Rectal smooth muscle tissue (tissue), 1 donor: ENCODE results near the gene PANX2.
"Not testable (repeated sequence)": the region's sequence is repeated elsewhere in the genome, so short reads cannot be mapped to it uniquely, and the experiment has no call there.

Experiments used
- H3K27ac ChIP-seq: one replicate; pipeline ENCODE4 v1.7.0; 2013; ENCODE audit warnings: low read depth, low read length, inconsistent platforms
- H3K27me3 ChIP-seq: one replicate; pipeline ENCODE4 v1.7.0; 2013; ENCODE audit warnings: low read length; ENCODE audit not compliant: control insufficient read depth, insufficient read depth
- H3K36me3 ChIP-seq: one replicate; pipeline ENCODE4 v1.7.0; 2013; ENCODE audit warnings: low read length; ENCODE audit not compliant: control insufficient read depth, insufficient read depth
- H3K4me1 ChIP-seq: one replicate; pipeline ENCODE4 v1.7.0; 2013; ENCODE audit warnings: low read length; ENCODE audit not compliant: control insufficient read depth, insufficient read depth
- H3K4me3 ChIP-seq: one replicate; pipeline ENCODE4 v1.7.0; 2013; ENCODE audit warnings: low read length
- H3K9ac ChIP-seq: one replicate; pipeline ENCODE4 v1.7.0; 2013; ENCODE audit warnings: low read length

Gene PANX2, protein sequence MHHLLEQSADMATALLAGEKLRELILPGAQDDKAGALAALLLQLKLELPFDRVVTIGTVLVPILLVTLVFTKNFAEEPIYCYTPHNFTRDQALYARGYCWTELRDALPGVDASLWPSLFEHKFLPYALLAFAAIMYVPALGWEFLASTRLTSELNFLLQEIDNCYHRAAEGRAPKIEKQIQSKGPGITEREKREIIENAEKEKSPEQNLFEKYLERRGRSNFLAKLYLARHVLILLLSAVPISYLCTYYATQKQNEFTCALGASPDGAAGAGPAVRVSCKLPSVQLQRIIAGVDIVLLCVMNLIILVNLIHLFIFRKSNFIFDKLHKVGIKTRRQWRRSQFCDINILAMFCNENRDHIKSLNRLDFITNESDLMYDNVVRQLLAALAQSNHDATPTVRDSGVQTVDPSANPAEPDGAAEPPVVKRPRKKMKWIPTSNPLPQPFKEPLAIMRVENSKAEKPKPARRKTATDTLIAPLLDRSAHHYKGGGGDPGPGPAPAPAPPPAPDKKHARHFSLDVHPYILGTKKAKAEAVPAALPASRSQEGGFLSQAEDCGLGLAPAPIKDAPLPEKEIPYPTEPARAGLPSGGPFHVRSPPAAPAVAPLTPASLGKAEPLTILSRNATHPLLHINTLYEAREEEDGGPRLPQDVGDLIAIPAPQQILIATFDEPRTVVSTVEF

DNA sequence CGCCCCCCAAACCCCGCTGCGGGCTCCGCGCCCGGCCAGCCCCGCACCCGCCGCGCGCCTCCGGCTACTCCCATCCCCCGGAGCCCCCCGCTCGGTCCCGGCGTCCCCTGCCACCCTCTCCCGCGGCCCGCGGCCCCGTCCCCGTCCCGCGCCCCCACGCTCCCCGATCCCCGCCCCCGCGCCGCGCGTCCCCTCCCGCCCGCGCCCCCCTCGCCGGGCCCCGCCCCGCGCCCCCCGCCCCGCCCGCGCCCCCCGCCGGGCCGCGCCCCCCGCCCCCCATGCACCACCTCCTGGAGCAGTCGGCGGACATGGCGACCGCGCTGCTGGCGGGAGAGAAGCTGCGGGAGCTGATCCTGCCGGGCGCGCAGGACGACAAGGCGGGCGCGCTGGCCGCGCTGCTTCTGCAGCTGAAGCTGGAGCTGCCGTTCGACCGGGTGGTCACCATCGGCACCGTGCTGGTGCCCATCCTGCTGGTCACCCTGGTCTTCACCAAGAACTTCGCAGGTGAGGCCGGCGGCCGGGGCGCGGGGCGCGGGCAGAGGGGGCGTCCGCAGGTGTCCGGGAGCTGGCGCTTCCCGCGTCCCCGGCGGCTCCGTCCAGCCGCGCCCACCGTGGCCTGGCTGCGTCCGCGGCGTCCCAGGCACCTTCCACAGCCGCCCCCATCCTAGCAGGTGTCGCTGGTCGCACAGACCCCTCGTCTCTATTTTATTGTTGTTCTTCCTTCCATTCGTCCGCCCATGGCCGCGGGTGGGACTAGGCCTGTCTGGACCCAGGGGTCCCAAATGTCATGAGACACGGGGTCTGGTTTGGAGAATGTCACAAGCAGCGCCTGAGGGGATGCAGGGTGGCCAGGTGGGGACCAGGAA is at the start of gene PANX2:
Gene PANX2 (plus strand): TSS at position 279 of the 866 bp plus-strand sequence. CDS start 0 bp downstream, at position 279.
- Histone ChIP-seq H3K9ac (no peak within 1 kb of the TSS), H3K27me3 (peaks cover 17% of the 10 kb centered on the region), H3K27ac (no peak within 1 kb of the TSS), H3K4me3 (peak within 1 kb of the TSS; percentile 44), H3K4me1 (no peaks in the 10 kb centered on the region), H3K36me3 (no peaks in the 10 kb centered on the region)

DNA sequence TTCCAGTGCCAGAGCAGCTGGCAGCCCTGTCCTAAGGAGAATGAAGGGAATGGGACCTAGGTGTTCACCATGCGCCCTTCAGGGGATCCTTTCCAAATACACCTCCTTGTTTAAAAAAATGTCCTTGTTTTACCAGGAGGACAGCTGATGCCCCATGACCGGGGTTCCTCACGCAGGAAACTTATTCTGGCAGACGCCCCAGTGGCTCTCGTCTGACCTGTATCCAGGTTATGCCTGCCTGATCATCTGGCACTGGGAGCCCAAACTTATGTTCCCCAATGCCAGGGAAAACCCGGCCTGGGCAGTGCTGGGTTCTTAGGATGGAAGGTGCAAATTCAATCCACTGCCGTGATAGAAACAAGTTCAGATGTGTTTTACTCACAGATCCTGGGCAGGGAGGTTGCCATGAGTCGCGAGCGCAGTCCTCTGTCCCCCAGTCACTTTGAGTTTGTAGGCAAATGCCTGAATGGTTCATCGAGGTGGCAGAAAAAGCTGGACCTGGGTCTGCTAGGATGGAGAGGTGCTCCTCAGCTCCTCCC is 49.3 kb upstream of the PANX2 start:
- Histone ChIP-seq H3K27ac (no peak overlapping the region), H3K36me3 (no peaks in the 10 kb centered on the region), H3K9ac (no peak overlapping the region), H3K4me3 (no peak overlapping the region), H3K27me3 (peaks cover 2% of the 10 kb centered on the region), H3K4me1 (peaks cover 2% of the 10 kb centered on the region)

DNA sequence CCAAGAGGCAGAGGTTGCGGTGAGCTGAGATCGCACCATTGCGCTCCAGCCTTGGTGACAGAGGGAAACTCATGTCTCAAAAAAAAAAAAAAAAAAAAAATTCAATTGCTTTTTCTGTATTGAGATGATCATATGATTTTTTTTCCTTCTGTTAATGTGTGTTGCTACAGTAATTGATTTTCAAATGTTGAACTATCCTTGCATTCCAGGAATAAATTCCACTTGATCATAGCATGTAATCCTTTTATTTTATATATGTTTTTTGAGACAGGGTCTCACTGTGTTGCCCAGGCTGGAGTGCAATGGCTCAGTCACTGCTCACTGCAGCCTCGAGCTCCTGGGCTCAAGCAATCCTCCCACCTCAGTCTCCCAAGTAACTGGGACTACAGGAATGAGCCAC is 47.4 kb upstream of the PANX2 start:
- no peak overlapping the region for H3K9ac ChIP-seq
- peaks cover 2% of the 10 kb centered on the region for H3K4me1 ChIP-seq
- no peak overlapping the region for H3K27ac ChIP-seq
- no peaks in the 10 kb centered on the region for H3K27me3 ChIP-seq
- no peak overlapping the region for H3K4me3 ChIP-seq
- H3K36me3 ChIP-seq: no peaks in the 10 kb centered on the region

DNA sequence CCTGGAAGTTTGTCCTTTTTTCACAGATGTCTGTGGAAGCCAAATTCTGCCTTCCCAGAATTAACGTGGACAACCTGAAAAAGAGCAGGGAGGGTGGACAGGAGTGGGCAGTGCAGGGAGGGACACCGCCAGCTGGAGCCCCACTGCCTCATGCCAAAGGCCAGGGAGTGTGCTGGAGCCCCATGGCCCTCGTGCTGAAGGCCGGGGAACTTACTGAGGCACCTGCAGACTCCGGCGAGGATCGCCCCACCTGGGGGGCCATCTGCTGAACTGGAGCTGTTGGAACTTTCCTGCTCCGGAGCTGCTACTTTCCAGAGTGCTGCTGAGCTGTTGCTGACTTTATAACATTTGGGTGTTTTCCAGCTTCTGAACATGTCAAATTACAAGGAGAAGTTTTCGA is 45.5 kb upstream of the PANX2 start:
- Histone ChIP-seq H3K4me3 (no peak overlapping the region), H3K27ac (no peak overlapping the region), H3K27me3 (no peaks in the 10 kb centered on the region), H3K9ac (no peak overlapping the region), H3K4me1 (no peaks in the 10 kb centered on the region), H3K36me3 (no peaks in the 10 kb centered on the region)

DNA sequence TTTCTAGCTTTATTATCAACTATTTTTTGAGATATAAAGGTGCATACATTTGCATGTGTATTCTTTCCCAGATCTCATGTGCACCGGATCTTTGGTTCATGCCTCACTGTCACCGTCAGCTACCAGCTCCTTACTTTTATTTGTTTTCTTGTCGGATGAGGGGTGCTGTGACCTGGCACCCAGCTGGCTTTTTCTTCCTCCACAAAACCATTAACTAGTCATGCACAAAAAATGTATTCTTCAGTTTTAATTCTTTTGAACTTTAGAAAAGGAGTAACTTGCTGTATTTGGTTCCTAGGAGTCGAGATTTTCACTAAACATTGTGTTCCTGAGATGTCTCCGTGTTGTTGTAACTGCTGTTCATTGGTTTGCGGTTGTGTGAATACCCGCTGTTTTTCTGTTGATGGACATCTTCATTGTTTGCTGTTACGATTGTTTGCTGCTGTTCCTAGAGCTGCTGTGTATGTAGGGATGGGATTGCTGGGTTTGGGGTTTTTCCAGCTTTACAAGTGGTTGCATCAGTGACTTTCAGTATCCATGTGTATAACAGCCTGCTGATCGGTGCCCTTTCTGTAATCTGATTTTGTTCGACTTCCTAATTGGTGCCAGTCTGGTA is 41.3 kb upstream of the PANX2 start:
- Histone ChIP-seq H3K27ac (no peak overlapping the region), H3K9ac (no peak overlapping the region), H3K4me3 (no peak overlapping the region), H3K36me3 (no peaks in the 10 kb centered on the region), H3K27me3 (no peaks in the 10 kb centered on the region), H3K4me1 (no peaks in the 10 kb centered on the region)

DNA sequence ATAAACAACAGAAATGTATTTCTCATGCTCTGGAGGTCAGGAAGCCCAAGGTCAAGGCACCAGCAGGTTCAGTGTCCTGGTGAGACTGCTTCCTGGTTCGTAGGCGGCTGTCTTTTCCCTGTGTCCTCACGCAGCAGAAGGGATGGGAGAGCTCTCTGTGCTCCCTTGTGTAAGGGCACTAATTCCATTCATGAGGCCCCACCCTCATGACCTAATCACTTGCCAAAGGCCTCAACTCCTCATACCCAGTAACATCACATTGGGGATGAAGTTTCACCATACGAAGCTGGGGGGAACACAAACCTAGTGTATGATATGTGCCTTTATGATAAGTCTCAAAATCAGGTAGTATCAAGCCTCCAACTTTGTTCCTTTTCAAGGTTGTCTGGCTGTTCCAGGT is 38.6 kb upstream of the PANX2 start:
- Histone ChIP-seq H3K4me3 (no peak overlapping the region), H3K9ac (no peak overlapping the region), H3K27me3 (no peaks in the 10 kb centered on the region), H3K36me3 (no peaks in the 10 kb centered on the region), H3K27ac (no peak overlapping the region), H3K4me1 (peaks cover 5% of the 10 kb centered on the region)

DNA sequence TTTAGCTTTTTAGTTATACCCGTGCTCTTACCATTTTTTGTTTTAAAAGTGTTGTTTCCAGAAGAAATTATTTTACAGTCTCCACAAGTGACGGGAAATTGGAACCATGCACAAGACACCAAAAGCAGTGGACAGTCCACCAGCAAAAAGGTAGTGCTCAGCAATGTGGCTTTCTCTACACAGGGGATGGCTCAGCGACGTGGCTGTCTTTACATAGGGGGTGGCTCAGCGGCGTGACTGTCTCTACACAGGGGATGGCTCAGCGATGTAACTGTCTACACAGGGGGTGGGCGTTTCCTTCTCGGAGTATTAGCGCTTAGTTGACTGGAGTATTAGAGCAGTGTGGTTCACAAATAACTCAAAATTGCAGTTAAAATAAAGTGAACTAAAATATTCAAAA is 36.0 kb upstream of the PANX2 start:
- peaks cover 5% of the 10 kb centered on the region for H3K4me1 ChIP-seq

DNA sequence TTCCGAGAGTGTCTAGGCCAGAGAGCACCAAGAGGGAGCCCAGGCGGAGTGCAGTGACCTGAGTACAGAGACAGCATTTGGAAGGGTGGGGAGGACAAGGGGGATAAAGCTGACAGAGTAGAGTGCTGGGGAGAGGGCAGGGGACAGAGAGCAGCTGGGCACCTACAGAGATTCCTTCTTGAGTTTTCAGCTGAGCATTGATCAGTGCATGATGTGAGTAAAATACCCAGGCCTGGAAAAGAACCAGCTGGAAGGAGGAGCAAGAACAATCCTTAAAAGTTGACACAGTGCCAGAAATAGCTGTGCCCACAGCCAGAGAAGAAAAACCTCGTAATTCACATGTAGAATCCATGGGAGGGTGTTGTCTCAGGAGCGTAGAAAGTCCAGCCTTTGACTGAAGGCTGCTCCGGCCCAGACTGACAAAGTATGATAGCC is 33.9 kb upstream of the PANX2 start:
- Histone ChIP-seq H3K27ac (no peak overlapping the region), H3K9ac (no peak overlapping the region), H3K27me3 (no peaks in the 10 kb centered on the region), H3K4me1 (peaks cover 5% of the 10 kb centered on the region), H3K4me3 (no peak overlapping the region), H3K36me3 (no peaks in the 10 kb centered on the region)

More for the DNA sequence above, 36.0 kb upstream of the PANX2 start:
- no peak overlapping the region for H3K9ac ChIP-seq
- no peak overlapping the region for H3K27ac ChIP-seq
- H3K36me3 ChIP-seq: no peaks in the 10 kb centered on the region
- no peak overlapping the region for H3K4me3 ChIP-seq
- no peaks in the 10 kb centered on the region for H3K27me3 ChIP-seq

DNA sequence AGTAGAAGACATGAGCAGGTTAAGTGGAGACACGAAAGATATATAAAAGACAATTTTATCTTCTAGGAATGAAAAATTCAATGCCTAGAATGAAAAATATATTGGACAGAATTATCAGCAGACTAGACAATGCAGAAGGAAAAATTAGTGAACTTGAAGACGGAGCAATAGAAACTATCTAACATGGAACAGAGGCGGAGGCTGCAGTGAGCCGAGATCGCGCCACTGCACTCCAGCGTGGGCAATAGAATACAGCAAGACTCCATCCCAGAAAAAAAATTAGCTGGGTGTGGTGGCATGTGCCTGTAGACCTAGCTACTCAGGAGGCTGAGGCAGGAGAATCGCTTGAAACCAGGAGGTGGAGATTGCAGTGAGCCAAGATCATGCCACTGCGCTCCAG is 33.3 kb upstream of the PANX2 start:
- not testable (repeated sequence) for H3K4me3 ChIP-seq, H3K36me3 ChIP-seq, H3K9ac ChIP-seq, H3K27me3 ChIP-seq, H3K27ac ChIP-seq, H3K4me1 ChIP-seq

DNA sequence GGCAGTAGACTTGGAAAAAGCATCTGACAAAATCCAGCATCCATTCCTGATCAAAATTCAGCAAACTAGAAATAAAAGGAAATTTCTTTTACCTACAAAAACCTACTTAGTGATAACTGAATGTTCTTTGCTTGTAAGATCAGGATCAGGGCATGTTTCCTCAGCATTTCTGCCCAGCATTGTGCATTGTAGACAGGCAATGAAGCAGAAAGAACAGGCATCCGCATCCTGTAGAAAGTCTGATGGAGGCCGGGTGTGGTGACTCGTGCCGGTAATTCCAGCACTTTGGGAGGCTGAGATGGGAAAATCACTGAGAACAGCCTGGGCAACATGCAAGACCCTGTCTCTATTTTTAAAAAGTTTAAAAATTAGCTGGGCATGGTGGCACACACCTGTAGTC is 32.5 kb upstream of the PANX2 start:
- no peak overlapping the region for H3K4me3 ChIP-seq
- H3K36me3 ChIP-seq: no peaks in the 10 kb centered on the region
- H3K27me3 ChIP-seq: no peaks in the 10 kb centered on the region
- no peak overlapping the region for H3K27ac ChIP-seq
- H3K4me1 ChIP-seq: peaks cover 5% of the 10 kb centered on the region
- H3K9ac ChIP-seq: no peak overlapping the region

DNA sequence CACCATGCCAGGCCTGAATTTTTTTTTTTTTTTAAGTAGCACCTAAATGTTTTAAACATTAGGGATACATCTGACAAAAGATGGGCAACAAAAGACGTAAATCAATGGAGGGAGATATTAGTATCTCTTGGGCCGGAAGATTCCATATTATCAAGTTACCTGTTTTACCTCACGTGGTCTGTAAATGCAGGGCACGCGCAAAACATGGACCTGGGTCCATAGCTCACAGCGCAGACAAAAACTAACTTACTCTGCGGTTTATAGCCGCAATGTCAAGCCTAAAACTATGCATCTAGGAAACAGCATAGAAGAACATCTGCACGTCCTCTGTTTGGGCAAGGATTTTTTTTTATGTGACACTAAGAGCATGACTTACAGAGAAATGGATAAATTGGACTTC is 31.5 kb upstream of the PANX2 start:
- Histone ChIP-seq H3K36me3 (no peaks in the 10 kb centered on the region), H3K4me3 (no peak overlapping the region), H3K4me1 (peaks cover 5% of the 10 kb centered on the region), H3K27me3 (no peaks in the 10 kb centered on the region), H3K27ac (no peak overlapping the region), H3K9ac (no peak overlapping the region)
